NCI-H1417 treated with DMSO at 0.1 percent for 48 hours (cell line): ENCODE results near the gene SESN1.

Experiments used
- DNase-seq: peaks from one replicate; lab custom pipeline; 2025; lab: John Stamatoyannopoulos, UW

SESN1 gene

DNA sequence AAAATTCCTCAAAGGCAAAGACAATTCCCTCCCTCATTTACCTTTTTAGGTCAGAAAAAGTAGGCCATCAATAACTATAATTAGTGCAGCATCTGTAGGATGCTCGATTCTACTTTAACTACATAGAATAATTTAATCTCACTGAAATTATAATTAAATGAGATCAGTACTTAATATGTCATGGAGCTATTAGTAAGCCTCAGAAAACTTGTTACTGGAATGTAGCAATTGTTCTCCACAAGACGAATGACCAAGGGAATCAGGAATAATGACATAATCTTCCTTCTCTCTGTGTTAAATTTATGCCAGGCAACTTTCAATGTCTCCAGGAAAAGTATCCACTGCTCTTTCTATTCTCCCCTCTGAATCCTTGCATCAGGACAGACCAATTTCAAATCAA, 34.1 kb downstream of the SESN1 start:
- no peak for DNase-seq

DNA sequence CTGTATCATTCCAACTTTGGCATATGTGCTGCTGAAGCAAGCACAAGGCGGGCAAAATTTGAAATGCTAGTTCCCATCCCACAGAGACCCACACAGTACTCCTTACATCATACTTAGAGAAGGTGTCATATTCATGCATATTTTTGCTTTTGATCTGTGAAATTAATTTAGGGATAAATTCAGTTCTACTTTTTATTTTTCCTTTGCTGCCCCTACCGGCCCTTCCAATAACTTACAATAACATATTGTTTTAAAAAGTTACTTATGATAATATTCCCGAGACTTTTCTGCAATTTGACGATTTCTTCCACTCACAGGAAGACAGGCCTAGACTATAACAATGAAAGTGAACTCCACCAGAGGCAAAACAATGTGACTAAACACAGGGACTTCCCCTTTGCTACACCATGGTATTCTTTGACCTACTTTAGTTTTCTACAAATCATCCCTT, 35.0 kb downstream of the SESN1 start:
- DNase-seq: no peak

- no peak for DNase-seq
Observed at GRCh38 chr6:109059153-109059552, 35.5 kb downstream of the SESN1 start.

DNA sequence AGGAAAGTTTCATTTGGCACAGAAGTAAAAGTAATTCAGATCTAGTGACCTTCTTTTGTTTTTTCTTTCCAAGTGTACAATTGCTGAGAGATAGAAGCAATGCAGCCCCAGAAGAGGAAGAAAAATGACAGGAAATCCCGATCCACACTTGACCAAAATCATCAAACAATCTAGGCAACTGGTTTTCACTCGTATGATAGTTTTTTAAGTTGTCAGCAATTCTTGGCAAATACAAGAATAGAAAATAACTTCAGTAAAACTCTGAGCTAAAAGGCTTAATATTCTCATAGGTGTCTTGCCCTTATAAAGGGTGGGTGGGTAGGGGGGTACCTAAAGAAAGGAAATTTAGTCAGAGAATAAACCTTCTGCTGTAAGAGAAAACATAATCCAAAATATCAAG, 36.0 kb downstream of the SESN1 start:
- no peak for DNase-seq

- DNase-seq: no peak
Observed at GRCh38 chr6:109056661-109057060, 38.0 kb downstream of the SESN1 start.

DNA sequence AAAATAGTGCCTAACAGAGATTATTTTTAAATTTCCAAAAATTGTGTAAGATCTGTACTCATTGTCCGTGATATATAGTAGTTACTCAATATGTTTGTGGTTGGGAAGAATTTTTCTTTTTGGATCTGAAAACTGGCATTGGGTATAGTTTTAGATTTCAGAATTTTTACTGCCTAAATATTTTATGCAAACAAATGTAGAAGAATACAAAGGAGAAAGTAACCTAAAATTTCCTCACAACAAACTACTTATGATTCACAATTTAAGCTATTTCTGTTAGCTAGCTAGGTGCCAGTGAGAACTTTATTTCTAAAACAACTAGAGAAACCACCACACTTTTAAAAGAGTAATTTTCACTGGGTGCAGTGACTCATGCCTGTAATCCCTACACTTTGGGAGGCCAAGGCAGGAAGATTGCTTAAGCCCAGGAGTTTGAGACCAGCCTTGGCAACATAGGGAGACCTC, 38.8 kb downstream of the SESN1 start:
- DNase-seq: no peak

GRCh38 chr6:109053336-109053735, 41.3 kb downstream of the SESN1 start:
- DNase-seq: no peak

DNA sequence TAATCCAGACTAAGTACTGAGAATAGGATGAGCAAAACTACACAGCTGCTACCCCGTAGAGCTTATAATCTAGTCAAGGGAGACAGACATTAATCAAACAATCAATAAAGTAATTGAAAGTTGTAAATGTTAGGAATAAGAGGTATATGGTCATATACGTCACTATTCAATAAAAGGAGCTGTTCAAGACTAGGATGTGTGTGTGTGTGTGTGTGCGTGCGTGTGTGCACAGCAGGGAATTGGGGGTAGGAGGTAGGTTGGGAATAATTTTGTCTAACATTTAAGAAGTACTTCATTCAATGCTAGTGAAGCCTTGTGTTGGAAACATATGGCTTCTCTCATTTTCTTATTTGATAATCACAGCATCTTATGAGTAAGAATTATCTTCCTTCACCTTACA, 41.8 kb downstream of the SESN1 start:
- DNase-seq: no peak

- no peak for DNase-seq
Observed at GRCh38 chr6:109052018-109052651, 42.5 kb downstream of the SESN1 start.

- DNase-seq: no peak
Observed at GRCh38 chr6:109051301-109052017, 43.2 kb downstream of the SESN1 start.

- DNase-seq: no peak
Observed at GRCh38 chr6:109050447-109051102, 44.1 kb downstream of the SESN1 start.

GRCh38 chr6:109050012-109050411, 44.6 kb downstream of the SESN1 start:
- no peak for DNase-seq

- no peak for DNase-seq
Observed at GRCh38 chr6:109048670-109049415, 45.8 kb downstream of the SESN1 start.

DNA sequence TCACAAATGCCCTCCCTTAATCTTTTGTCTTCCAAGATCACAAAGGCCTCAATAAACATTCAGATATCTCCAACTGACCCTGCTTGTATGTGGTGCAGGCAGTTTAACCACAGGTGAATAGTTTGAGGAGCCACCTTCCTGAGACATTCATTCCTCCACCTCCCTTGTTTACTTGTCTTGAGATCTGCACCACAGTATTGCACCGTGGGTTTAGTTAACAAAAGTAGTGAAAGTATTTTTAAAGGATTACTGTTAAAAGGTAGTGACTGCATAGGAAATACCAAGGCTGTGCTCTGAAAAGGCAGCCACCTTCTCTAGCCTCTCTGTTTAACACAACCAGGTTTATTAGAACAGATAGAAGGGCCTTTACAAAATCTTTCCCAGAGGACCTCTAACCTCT, 46.5 kb downstream of the SESN1 start:
- DNase-seq: no peak

GRCh38 chr6:109045493-109045892, 49.2 kb downstream of the SESN1 start:
- no peak for DNase-seq

DNA sequence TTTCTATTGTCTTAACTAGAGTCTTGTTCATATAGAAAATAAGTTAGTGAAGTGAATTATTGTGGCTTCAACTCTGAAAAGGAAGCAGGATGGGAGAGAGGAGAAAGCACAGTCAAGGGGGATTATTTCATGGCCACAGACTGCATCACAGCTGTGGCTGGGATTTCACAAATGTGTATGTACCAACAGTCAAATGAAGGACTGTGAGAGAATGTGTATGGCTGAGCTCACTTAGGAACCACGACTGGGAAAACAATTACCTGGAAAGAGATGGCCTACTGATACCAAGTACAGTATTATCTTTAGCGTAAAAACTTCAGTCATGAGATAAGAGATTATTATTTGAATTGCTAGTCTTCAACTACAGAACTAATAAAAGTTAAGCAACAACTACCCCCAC, 54.9 kb downstream of the SESN1 start:
- DNase-seq: no peak

GRCh38 chr6:109038837-109039398, 55.7 kb downstream of the SESN1 start:
- DNase-seq: no peak

- peak; percentile 47 for DNase-seq
Observed at GRCh38 chr6:109036574-109037294, 57.9 kb downstream of the SESN1 start.

GRCh38 chr6:109034526-109034925, 60.1 kb downstream of the SESN1 start:
- DNase-seq: no peak

GRCh38 chr6:109033655-109034054, 61.0 kb downstream of the SESN1 start:
- DNase-seq: no peak

DNA sequence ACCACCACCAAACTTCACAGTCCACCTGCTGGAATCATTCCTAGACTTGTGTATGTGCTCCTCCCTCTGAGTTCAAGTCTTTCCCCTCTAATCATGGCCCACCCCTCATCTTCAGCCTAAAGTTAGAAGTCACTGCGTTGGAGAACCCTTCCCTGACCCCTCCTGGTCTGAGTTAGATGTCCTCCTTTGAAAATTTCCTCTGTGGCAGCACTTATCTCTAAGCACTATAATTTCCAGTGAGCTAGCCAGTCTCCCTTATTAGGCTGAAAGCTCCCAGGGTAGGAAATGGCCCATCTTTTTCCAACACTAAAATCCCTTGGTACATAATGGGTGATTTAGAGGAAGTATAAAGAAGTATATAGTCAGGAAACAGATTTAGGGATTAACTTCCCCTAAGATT, 63.2 kb downstream of the SESN1 start:
- no peak for DNase-seq
